ENCODE results near the gene CSAD. TPM values are rescaled to one million over a fixed set of nuclear protein-coding genes. Genes with fewer than 3 reads are reported as not detected.

CSAD gene
- total RNA-seq, 1 experiment from 2014 or later = 15.4 TPM

DNA sequence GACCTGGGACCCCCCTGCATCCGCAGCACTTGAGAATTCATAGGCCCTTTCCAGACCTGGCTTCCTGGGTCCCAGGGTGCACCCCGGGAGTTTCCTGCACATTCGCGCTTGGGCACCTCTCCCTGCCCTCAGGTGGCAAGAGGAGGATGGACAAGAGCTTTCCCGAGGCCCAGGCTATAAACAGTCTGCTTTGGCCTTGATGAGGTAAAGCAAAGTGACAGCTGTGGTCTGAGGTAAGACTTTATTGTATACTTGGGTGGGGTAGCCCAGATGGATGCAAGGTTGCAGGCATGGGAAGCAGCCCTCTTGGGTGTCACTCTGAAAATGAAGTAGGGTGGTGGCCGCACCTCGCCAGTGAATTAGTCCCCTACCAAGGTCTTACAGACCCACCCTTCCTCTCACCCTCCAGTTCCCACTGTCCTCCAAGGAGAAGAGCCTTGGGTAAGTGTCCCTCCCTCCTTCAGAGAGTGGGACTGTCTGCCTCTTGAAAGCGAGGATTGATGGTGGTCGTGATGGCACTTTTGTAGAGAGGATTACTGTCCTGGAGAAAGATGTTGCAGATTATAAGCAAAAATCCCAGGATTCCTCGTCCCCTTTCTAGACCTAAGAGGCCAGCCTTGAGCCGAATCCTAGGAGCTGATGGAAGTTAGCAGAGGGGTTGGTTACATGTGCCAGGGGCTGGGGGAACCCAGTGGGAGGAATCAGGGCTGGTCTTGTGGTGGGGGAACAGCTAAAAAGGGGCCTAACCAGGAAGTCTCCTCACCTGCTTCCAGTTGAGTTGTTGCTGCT is 10.6 kb upstream of the CSAD start:
- Histone ChIP-seq H3K27me3 (ENCODE audit: control insufficient read depth, insufficient read depth, low read length) (no peaks in the 10 kb centered on the region), H3K9me3 (ENCODE audit: control insufficient read depth, insufficient read depth, low read depth, low read length) (no peaks in the 10 kb centered on the region), H3K4me1 (ENCODE audit: control insufficient read depth, insufficient read depth, low read length) (no peaks in the 10 kb centered on the region), H3K27ac (ENCODE audit: low read length) (no peak overlapping the region), H3K36me3 (ENCODE audit: control insufficient read depth, insufficient read depth, low read length) (peaks cover 8% of the 10 kb centered on the region), H3K4me3 (ENCODE audit: low read depth in 2 of 2, low read length in 2 of 2) (no peak overlapping the region)
- in situ Hi-C loops (cut with HindIII; ENCODE audit: low pct_unique_long_range_greater_than_20kb, low sequenced_read_pairs) (no loop called here), intact Hi-C loops (cut with micrococcal nuclease; ENCODE audit: unreplicated experiment) (no loop called here)
- TF ChIP-seq, protein P1, sequence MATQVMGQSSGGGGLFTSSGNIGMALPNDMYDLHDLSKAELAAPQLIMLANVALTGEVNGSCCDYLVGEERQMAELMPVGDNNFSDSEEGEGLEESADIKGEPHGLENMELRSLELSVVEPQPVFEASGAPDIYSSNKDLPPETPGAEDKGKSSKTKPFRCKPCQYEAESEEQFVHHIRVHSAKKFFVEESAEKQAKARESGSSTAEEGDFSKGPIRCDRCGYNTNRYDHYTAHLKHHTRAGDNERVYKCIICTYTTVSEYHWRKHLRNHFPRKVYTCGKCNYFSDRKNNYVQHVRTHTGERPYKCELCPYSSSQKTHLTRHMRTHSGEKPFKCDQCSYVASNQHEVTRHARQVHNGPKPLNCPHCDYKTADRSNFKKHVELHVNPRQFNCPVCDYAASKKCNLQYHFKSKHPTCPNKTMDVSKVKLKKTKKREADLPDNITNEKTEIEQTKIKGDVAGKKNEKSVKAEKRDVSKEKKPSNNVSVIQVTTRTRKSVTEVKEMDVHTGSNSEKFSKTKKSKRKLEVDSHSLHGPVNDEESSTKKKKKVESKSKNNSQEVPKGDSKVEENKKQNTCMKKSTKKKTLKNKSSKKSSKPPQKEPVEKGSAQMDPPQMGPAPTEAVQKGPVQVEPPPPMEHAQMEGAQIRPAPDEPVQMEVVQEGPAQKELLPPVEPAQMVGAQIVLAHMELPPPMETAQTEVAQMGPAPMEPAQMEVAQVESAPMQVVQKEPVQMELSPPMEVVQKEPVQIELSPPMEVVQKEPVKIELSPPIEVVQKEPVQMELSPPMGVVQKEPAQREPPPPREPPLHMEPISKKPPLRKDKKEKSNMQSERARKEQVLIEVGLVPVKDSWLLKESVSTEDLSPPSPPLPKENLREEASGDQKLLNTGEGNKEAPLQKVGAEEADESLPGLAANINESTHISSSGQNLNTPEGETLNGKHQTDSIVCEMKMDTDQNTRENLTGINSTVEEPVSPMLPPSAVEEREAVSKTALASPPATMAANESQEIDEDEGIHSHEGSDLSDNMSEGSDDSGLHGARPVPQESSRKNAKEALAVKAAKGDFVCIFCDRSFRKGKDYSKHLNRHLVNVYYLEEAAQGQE (IDR thresholded peaks at IDR 0.05; ENCODE audit: insufficient read depth in 1 of 2, low read depth in 2 of 2, low read length in 1 of 2) = no peak
- TF ChIP-seq TCF7L2 (IDR thresholded peaks at IDR 0.05; ENCODE audit: low read depth, low read length) (no peak), POLR2AphosphoS5 (IDR thresholded peaks at IDR 0.05; ENCODE audit: low read depth, low read length) (no peak; the same call in 1 of the 2 replicates), SIN3A (IDR thresholded peaks at IDR 0.05; ENCODE audit: borderline replicate concordance, insufficient read depth, low read depth, low read length) (no peak)
- TF ChIP-seq, protein P2, sequence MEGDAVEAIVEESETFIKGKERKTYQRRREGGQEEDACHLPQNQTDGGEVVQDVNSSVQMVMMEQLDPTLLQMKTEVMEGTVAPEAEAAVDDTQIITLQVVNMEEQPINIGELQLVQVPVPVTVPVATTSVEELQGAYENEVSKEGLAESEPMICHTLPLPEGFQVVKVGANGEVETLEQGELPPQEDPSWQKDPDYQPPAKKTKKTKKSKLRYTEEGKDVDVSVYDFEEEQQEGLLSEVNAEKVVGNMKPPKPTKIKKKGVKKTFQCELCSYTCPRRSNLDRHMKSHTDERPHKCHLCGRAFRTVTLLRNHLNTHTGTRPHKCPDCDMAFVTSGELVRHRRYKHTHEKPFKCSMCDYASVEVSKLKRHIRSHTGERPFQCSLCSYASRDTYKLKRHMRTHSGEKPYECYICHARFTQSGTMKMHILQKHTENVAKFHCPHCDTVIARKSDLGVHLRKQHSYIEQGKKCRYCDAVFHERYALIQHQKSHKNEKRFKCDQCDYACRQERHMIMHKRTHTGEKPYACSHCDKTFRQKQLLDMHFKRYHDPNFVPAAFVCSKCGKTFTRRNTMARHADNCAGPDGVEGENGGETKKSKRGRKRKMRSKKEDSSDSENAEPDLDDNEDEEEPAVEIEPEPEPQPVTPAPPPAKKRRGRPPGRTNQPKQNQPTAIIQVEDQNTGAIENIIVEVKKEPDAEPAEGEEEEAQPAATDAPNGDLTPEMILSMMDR (IDR thresholded peaks at IDR 0.05) = no peak
- ChIA-PET POLR2A (interaction anchor here (0.6 kb wide), 1 partner anchor 25 kb away, joined by 8 read pairs; no protein-coding TSS in a partner anchor), CTCF (interaction anchor here (3.1 kb wide), 1 partner anchor 32 kb away, joined by 15 read pairs; no protein-coding TSS in a partner anchor)
- ATAC-seq = no peak
- no peak for DNase-seq (ENCODE audit: low read depth, low spot score)
- no TSS peak for BruUV-seq (replicated peaks)

DNA sequence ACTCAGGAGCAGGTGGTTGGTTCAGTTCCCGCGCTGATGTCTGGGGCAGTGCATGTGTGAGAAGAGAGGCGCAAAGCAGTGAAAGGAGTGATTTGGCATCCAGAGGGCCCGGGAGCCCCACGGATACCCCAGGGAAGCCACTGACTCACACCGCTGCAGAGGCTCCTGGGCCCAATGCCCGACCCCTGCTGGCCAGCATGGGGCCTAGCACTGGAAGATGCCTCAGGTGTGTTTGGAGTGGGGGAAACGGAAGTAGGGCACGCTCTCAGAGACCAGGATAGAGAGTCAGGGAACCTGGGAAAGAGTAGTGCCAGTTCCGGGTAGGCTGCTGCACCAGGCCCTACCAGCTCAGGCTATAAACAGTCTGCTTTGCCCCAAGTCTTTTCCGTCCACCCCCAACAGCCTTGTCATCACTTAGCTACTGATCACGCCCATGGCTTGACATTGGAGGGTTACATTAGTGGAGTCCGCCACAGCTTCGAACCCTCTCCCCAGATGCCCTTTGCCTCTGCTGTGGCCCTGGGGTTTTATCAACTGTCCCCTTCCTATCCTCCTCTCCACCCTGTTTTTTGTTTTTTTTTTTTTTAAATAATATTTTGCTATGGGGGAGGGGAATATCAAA is 9.5 kb upstream of the CSAD start:
- Histone ChIP-seq H3K27me3 (ENCODE audit: control insufficient read depth, insufficient read depth, low read length) (no peaks in the 10 kb centered on the region), H3K9me3 (ENCODE audit: control insufficient read depth, insufficient read depth, low read depth, low read length) (no peaks in the 10 kb centered on the region), H3K4me3 (ENCODE audit: low read depth in 2 of 2, low read length in 2 of 2) (no peak overlapping the region), H3K27ac (ENCODE audit: low read length) (peak overlapping the region; percentile 0; the same call in 1 of the 2 replicates), H3K36me3 (ENCODE audit: control insufficient read depth, insufficient read depth, low read length) (peaks cover 17% of the 10 kb centered on the region), H3K4me1 (ENCODE audit: control insufficient read depth, insufficient read depth, low read length) (no peaks in the 10 kb centered on the region)
- in situ Hi-C loops (cut with HindIII; ENCODE audit: low pct_unique_long_range_greater_than_20kb, low sequenced_read_pairs) (no loop called here), intact Hi-C loops (cut with micrococcal nuclease; ENCODE audit: unreplicated experiment) (no loop called here)
- CTCF ChIA-PET = interaction anchor here (0.6 to 3.1 kb wide), 3 partner anchors 17 to 68 kb away, joined by 4 to 15 read pairs (median 5); partner anchors contain the start of gene ITGB7
- peak; percentile 83 for ATAC-seq
- peak; percentile 45; the same call in 1 of the 2 replicates for TF ChIP-seq POLR2AphosphoS5 (IDR thresholded peaks at IDR 0.05; ENCODE audit: low read depth, low read length)
- TF ChIP-seq, protein P1 (IDR thresholded peaks at IDR 0.05; ENCODE audit: insufficient read depth in 1 of 2, low read depth in 2 of 2, low read length in 1 of 2) = no peak
- TF ChIP-seq TCF7L2 (IDR thresholded peaks at IDR 0.05; ENCODE audit: low read depth, low read length) = no peak
- TF ChIP-seq, protein P2 (IDR thresholded peaks at IDR 0.05) = peak; percentile 89
- no peak for TF ChIP-seq SIN3A (IDR thresholded peaks at IDR 0.05; ENCODE audit: borderline replicate concordance, insufficient read depth, low read depth, low read length)
- DNase-seq (ENCODE audit: low read depth, low spot score) = no peak
- BruUV-seq (replicated peaks) = no TSS peak
- POLR2A ChIA-PET = interaction anchor here (1.0 kb wide), 1 partner anchor 9 kb away, joined by 3 read pairs; the partner anchor contains the start of gene CSAD
